Common myeloid progenitor, CD34-positive (primary cell): ENCODE results near the gene MAP3K21.

Experiments used
- CTCF ChIA-PET: fragments of 350-600 bp; sonication (Branson Sonifier 250); formaldehyde crosslinking; loops from one replicate; lab custom pipeline; 2021; ENCODE audit warnings: antibody characterized with exemption; lab: Charles Lee
- POLR2A ChIA-PET: fragments of 350-600 bp; sonication (Branson Sonifier 250); formaldehyde crosslinking; loops from one replicate; lab custom pipeline; 2021; ENCODE audit warnings: antibody characterized with exemption; lab: Charles Lee
- DNase-seq, 3 donors: peaks; one replicate each; pipeline versions ENCODE4 v3.0.0 to v3.0.0-alpha.2; 2013
- H3K27ac ChIP-seq, 2 experiments: 1 replicate in 1 of 2; 2 replicates in 1 of 2; pipeline ENCODE4 v1.7.0; 2013; ENCODE audit warnings: inconsistent platforms in 2 of 2, low read length in 2 of 2, mild to moderate bottlenecking in 2 of 2, low read depth in 1 of 2, moderate library complexity in 1 of 2; ENCODE audit not compliant: severe bottlenecking in 2 of 2, insufficient read depth in 1 of 2, poor library complexity in 1 of 2
- H3K27me3 ChIP-seq, 5 experiments: replicated peaks in 2 of 5; 1 replicate in 3 of 5; 2 replicates in 2 of 5; pipeline versions ENCODE4 v1.6.1 to v1.7.0; 2013; ENCODE audit warnings: low read length in 4 of 5, mild to moderate bottlenecking in 2 of 5, moderate library complexity in 2 of 5, inconsistent platforms in 1 of 5; ENCODE audit not compliant: insufficient read depth in 5 of 5, control insufficient read depth in 4 of 5
- H3K36me3 ChIP-seq, 4 experiments: 1 replicate in 2 of 4; 2 replicates in 2 of 4; pipeline versions ENCODE4 v1.6.1 to v1.7.0; 2013; ENCODE audit warnings: low read length in 3 of 4, control low read depth in 1 of 4, mild to moderate bottlenecking in 1 of 4; ENCODE audit not compliant: control insufficient read depth in 4 of 4, insufficient read depth in 4 of 4
- H3K4me1 ChIP-seq, 4 experiments: 1 replicate in 3 of 4; 2 replicates in 1 of 4; pipeline versions ENCODE4 v1.6.1 to v1.7.1; 2013; ENCODE audit warnings: low read length in 3 of 4, mild to moderate bottlenecking in 3 of 4, control low read depth in 1 of 4, inconsistent platforms in 1 of 4, moderate library complexity in 1 of 4; ENCODE audit not compliant: control insufficient read depth in 4 of 4, insufficient read depth in 4 of 4; ENCODE audit errors: control extremely low read depth in 1 of 4
- H3K4me3 ChIP-seq, 7 experiments: 1 replicate in 4 of 7; 2 replicates in 3 of 7; pipeline versions ENCODE4 v1.5.1 to v1.7.0; 2013; ENCODE audit warnings: mild to moderate bottlenecking in 7 of 7, low read length in 6 of 7, moderate library complexity in 6 of 7, inconsistent platforms in 2 of 7, low read depth in 2 of 7, control low read depth in 1 of 7; ENCODE audit not compliant: insufficient read depth in 4 of 7, control insufficient read depth in 1 of 7; ENCODE audit errors: extremely low read depth in 1 of 7
- H3K9me3 ChIP-seq, 5 experiments: 1 replicate in 4 of 5; 2 replicates in 1 of 5; pipeline versions ENCODE4 v1.6.1 to v1.7.1; 2013; ENCODE audit warnings: low read length in 4 of 5, mild to moderate bottlenecking in 2 of 5, inconsistent platforms in 1 of 5, low read depth in 1 of 5, moderate library complexity in 1 of 5; ENCODE audit not compliant: control insufficient read depth in 4 of 5, insufficient read depth in 2 of 5; ENCODE audit errors: control extremely low read depth in 1 of 5
- WGBS: methylation state at CpG from one replicate; pipeline ENCODE4 v1.1.5; 2013; ENCODE audit not compliant: insufficient coverage; 5-methylcytosine and 5-hydroxymethylcytosine counted together

MAP3K21 gene

GRCh38 chr1:233372218-233373120 lies 44.9 kb downstream of the MAP3K21 start:
- no peaks in the 10 kb centered on the region for H3K27me3 ChIP-seq
- peaks cover 0 to 10% (median 1%) of the 10 kb centered on the region in 4 experiments for H3K36me3 ChIP-seq
- H3K27ac ChIP-seq = no peak overlapping the region
- DNase-seq = no peak
- 98% methylated on average over 6 of the region's 12 CpGs for WGBS
- no peaks in the 10 kb centered on the region for H3K4me1 ChIP-seq
- H3K9me3 ChIP-seq = no peaks in the 10 kb centered on the region
- CTCF ChIA-PET = interaction anchor here (1.1 kb wide), 1 partner anchor 7 kb away, joined by 3 read pairs; no protein-coding TSS in a partner anchor
- no peak overlapping the region for H3K4me3 ChIP-seq
- POLR2A ChIA-PET = no interaction called here

- H3K9me3 ChIP-seq = no peaks in the 10 kb centered on the region
- CTCF ChIA-PET = interaction anchor here (1.1 to 1.2 kb wide), 2 partner anchors 8 to 9 kb away, joined by 3 to 4 read pairs; no protein-coding TSS in a partner anchor
Measured at GRCh38 chr1:233373226-233373625, 45.7 kb downstream of the MAP3K21 start.

GRCh38 chr1:233375653-233376052 lies 48.1 kb downstream of the MAP3K21 start:
- H3K27me3 ChIP-seq = no peaks in the 10 kb centered on the region
- no peak overlapping the region for H3K4me3 ChIP-seq
- peaks cover 0 to 16% (median 3%) of the 10 kb centered on the region in 4 experiments for H3K36me3 ChIP-seq
- no peak for DNase-seq
- H3K4me1 ChIP-seq = no peaks in the 10 kb centered on the region
- POLR2A ChIA-PET = no interaction called here
- CTCF ChIA-PET = interaction anchor here (3.3 kb wide), 1 partner anchor 10 kb away, joined by 13 read pairs; no protein-coding TSS in a partner anchor
- no peak overlapping the region for H3K27ac ChIP-seq
- H3K9me3 ChIP-seq = no peaks in the 10 kb centered on the region
- 100% methylated on average over 1 of the region's 2 CpGs for WGBS

More at GRCh38 chr1:233373226-233373625, 45.7 kb downstream of the MAP3K21 start:
- H3K4me3 ChIP-seq = no peak overlapping the region
- no peak overlapping the region for H3K27ac ChIP-seq
- no peaks in the 10 kb centered on the region for H3K27me3 ChIP-seq
- no peaks in the 10 kb centered on the region for H3K4me1 ChIP-seq
- POLR2A ChIA-PET = interaction anchor here (0.7 kb wide), 1 partner anchor 9 kb away, joined by 3 read pairs; no protein-coding TSS in a partner anchor
- peaks cover 0 to 10% (median 1%) of the 10 kb centered on the region in 4 experiments for H3K36me3 ChIP-seq
- WGBS = 98% methylated on average over 6 of the region's 6 CpGs
- no peak for DNase-seq

- no peaks in the 10 kb centered on the region for H3K9me3 ChIP-seq
- no peak overlapping the region for H3K4me3 ChIP-seq
- H3K4me1 ChIP-seq = no peaks in the 10 kb centered on the region
- no peak overlapping the region for H3K27ac ChIP-seq
- ChIA-PET CTCF (interaction anchor here (0.8 to 3.3 kb wide), 2 partner anchors 11 to 17 kb away, joined by 3 to 13 read pairs; no protein-coding TSS in a partner anchor), POLR2A (no interaction called here)
- no peaks in the 10 kb centered on the region for H3K27me3 ChIP-seq
- H3K36me3 ChIP-seq = peaks cover 0 to 16% (median 3%) of the 10 kb centered on the region in 4 experiments
- DNase-seq = no peak
- WGBS = 83% methylated on average over 1 of the region's 5 CpGs
Measured at GRCh38 chr1:233376382-233377110, 49.0 kb downstream of the MAP3K21 start.

GRCh38 chr1:233379869-233380438 lies 52.4 kb downstream of the MAP3K21 start:
- POLR2A ChIA-PET = no interaction called here
- CTCF ChIA-PET = no interaction called here
- no peak overlapping the region for H3K27ac ChIP-seq
- H3K36me3 ChIP-seq = peaks cover 0 to 16% (median 7%) of the 10 kb centered on the region in 4 experiments
- H3K4me1 ChIP-seq = no peaks in the 10 kb centered on the region
- no peak for DNase-seq
- no peaks in the 10 kb centered on the region for H3K27me3 ChIP-seq
- H3K9me3 ChIP-seq = peaks cover 0 to 12% (median 4%) of the 10 kb centered on the region in 5 experiments
- 95% methylated on average over 7 of the region's 7 CpGs for WGBS
- no peak overlapping the region for H3K4me3 ChIP-seq

- CTCF ChIA-PET = interaction anchor here (1.2 to 1.8 kb wide), 2 partner anchors 12 to 15 kb away, joined by 3 to 7 read pairs; no protein-coding TSS in a partner anchor
- Histone ChIP-seq H3K27ac (no peak overlapping the region), H3K36me3 (peaks cover 0 to 16% (median 7%) of the 10 kb centered on the region in 4 experiments)
Measured at GRCh38 chr1:233381806-233382205, 54.3 kb downstream of the MAP3K21 start.

More at GRCh38 chr1:233381806-233382205, 54.3 kb downstream of the MAP3K21 start:
- POLR2A ChIA-PET = interaction anchor here (0.5 to 0.9 kb wide), 2 partner anchors 8 to 764 kb away, joined by 3 read pairs; no protein-coding TSS in a partner anchor
- no peaks in the 10 kb centered on the region for H3K27me3 ChIP-seq
- no peaks in the 10 kb centered on the region for H3K4me1 ChIP-seq
- no CpG with 5 or more reads among the region's 2 CpGs for WGBS
- H3K9me3 ChIP-seq = peaks cover 0 to 12% (median 4%) of the 10 kb centered on the region in 5 experiments
- H3K4me3 ChIP-seq = no peak overlapping the region
- no peak for DNase-seq
